Left lung (tissue), 10 donors: Measurements from ENCODE around the gene AZGP1. TPM values are rescaled to one million over a fixed set of nuclear protein-coding genes. Genes with fewer than 3 reads are reported as not detected.
A peak's percentile ranks its signal among the peaks of the same experiment; 100 is the strongest.

Experiments used
- ATAC-seq: fragments of 200-7000 bp; cut with Tn5 transposase; one replicate; pipeline ENCODE4 v1.9.1; 2020; ENCODE audit warnings: moderate library complexity
- DNase-seq, 4 donors: peaks; one replicate each; pipeline ENCODE4 v3.0.0-alpha.2; 2013 to 2020
- H3K27ac ChIP-seq, 2 donors: fragments of 200-600 bp; sonication (generic) in 1 of 2; one replicate each; pipeline versions ENCODE4 v1.5.0 to v1.8.0; 2020 to 2021
- H3K27me3 ChIP-seq, 2 donors: fragments of 200-600 bp; sonication (generic) in 1 of 2; one replicate each; pipeline versions ENCODE4 v1.5.0 to v1.8.0; 2020 to 2021
- H3K36me3 ChIP-seq, 2 donors: fragments of 200-600 bp; sonication (generic) in 1 of 2; one replicate each; pipeline versions ENCODE4 v1.5.0 to v1.8.0; 2020 to 2021
- H3K4me1 ChIP-seq, 2 donors: fragments of 200-600 bp; one replicate each; pipeline ENCODE4 v1.8.0; 2021
- H3K4me3 ChIP-seq, 2 donors: fragments of 200-600 bp; sonication (generic) in 1 of 2; one replicate each; pipeline versions ENCODE4 v1.5.0 to v1.8.0; 2020 to 2021; ENCODE audit warnings: mild to moderate bottlenecking in 1 of 2
- H3K9me3 ChIP-seq, 2 donors: fragments of 200-600 bp; sonication (generic) in 1 of 2; one replicate each; pipeline versions ENCODE4 v1.5.0 to v1.8.0; 2020 to 2021
- CTCF ChIP-seq, 2 donors: fragments of 200-600 bp; sonication (generic) in 1 of 2; IDR thresholded peaks; one replicate each; pipeline versions ENCODE4 v1.5.0 to v1.8.0; 2021; ENCODE audit warnings: antibody characterized with exemption in 2 of 2
- intact Hi-C, 2 donors: fragments of 100-400 bp; cut with DNase I; formaldehyde crosslinking; loops; one replicate each; pipeline versions ENCODE4 v1.11.2 to v1.14.2; 2022
- polyA plus RNA-seq, 6 donors: library from polyadenylated mRNA; unstranded; fragments of 120-200 nt; gene quantifications; one replicate each; pipeline ENCODE4 v1.2.1, GENCODE V29; 2013; ENCODE audit not compliant: insufficient read length in 6 of 6
- total RNA-seq, 2 donors: library from RNA; stranded (reverse); fragmentation: NEBNext Ultra II Directional; extraction: Animal tissue kit (Norgen Biotek cat#: 25700); gene quantifications; one replicate each; pipeline ENCODE4 v1.2.1, GENCODE V29; 2021
- donor health status: DM: no; HTN: yes; CAD: no.
- donor health status: DM: no; HTN: no; CAD: no.

The AZGP1 gene
- total and polyA plus RNA-seq, 8 donors, result 0.29 to 110 (median 1.2) TPM

GRCh38 chr7:100021297-100021696 is 45.5 kb upstream of the AZGP1 start:
- H3K4me1 ChIP-seq, result peaks cover 10 to 59% of the 10 kb centered on the region in 2 donors
- no peak overlapping the region for H3K4me3 ChIP-seq
- DNase-seq, result no peak
- H3K9me3 ChIP-seq, result no peaks in the 10 kb centered on the region
- ATAC-seq, result no peak
- intact Hi-C loops, result no loop called here
- no peak overlapping the region for H3K27ac ChIP-seq
- H3K36me3 ChIP-seq, result peaks cover 4 to 41% of the 10 kb centered on the region in 2 donors
- no peaks in the 10 kb centered on the region for H3K27me3 ChIP-seq
- TF ChIP-seq CTCF (IDR thresholded peaks at IDR 0.05), result no peak

DNA sequence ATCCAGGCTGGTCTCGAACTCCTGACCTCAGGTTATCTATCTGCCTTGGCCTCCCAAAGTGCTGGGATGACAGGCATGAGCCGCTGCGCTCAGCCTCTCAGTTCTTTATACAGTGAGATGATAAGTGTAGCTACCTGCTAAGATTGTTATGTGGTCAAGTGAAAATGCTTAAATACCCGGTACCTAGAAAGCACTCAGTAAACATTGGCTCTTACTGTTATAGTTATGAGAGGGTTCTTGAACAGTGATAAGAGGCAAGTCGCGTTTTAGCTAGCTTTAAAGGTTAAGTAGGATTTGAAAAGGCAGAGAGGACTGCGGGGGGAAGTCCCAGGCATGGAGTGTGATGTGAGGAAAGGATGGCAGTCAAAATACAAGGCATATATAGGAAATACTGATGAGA is 44.1 kb upstream of the AZGP1 start:
- peaks cover 4 to 28% of the 10 kb centered on the region in 2 donors for H3K36me3 ChIP-seq
- ATAC-seq (peak; percentile 71), DNase-seq (peak in 1 of 4 donors; percentile 68)
- no peak for TF ChIP-seq CTCF (IDR thresholded peaks at IDR 0.05)
- no peak overlapping the region for H3K4me3 ChIP-seq
- no peak overlapping the region for H3K27ac ChIP-seq
- no peaks in the 10 kb centered on the region for H3K9me3 ChIP-seq
- H3K27me3 ChIP-seq, result no peaks in the 10 kb centered on the region
- intact Hi-C loops, result no loop called here
- H3K4me1 ChIP-seq, result peaks cover 10 to 67% of the 10 kb centered on the region in 2 donors

DNA sequence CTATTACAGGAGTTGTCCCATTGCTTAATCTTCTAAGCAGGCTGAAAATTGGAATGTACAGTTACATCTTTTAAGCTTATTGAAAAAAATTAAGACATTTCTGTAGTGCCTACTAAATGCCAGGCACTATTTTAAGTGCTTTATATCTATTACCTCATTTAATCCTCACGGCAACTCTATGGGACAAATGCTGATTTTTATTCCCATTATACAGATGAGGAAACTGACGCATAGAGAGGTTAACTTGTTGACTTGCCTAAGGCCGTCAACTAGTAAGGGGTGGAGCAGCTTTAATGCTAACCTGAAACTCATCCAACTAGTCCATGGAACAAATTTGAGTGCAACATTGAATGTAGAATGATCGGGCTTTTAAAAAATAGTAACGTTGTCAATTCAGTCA is 42.0 kb upstream of the AZGP1 start:
- Histone ChIP-seq H3K4me3 (no peak overlapping the region), H3K9me3 (no peaks in the 10 kb centered on the region), H3K27ac (no peak overlapping the region), H3K4me1 (peaks cover 8 to 72% of the 10 kb centered on the region in 2 donors), H3K36me3 (peaks cover 0 to 7% of the 10 kb centered on the region in 2 donors), H3K27me3 (no peaks in the 10 kb centered on the region)
- ATAC-seq (no peak), DNase-seq (no peak)
- TF ChIP-seq CTCF (IDR thresholded peaks at IDR 0.05), result no peak
- intact Hi-C loops, result no loop called here

DNA sequence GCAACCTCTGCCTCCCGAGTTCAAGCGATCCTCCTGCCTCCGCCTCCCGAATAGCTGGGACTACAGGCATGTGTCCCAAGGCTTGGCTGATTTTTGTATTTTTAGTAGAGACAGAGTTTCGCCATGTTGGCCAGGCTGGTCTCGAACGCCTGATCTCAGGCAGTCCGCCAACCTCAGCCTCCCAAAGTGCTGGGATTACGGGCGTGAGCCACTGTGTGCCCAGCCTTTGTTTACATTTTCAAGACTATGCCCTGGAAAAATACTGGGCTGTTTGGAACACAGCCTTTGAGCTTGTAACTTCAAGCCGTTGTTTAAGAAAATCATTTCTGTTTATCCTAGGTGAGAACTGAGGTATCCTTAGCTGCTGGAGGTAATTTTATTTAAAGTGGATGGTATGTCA is 41.5 kb upstream of the AZGP1 start:
- TF ChIP-seq CTCF (IDR thresholded peaks at IDR 0.05), result no peak
- intact Hi-C loops, result no loop called here
- Histone ChIP-seq H3K36me3 (peaks cover 0 to 6% of the 10 kb centered on the region in 2 donors), H3K4me1 (peaks cover 8 to 76% of the 10 kb centered on the region in 2 donors), H3K9me3 (no peaks in the 10 kb centered on the region), H3K27me3 (no peaks in the 10 kb centered on the region), H3K4me3 (peak overlapping the region in 1 of 2 donors; percentile 94), H3K27ac (no peak overlapping the region)
- DNase-seq (no peak), ATAC-seq (no peak)

- Histone ChIP-seq H3K27ac (peak overlapping the region; percentile 95 to 98), H3K4me3 (peak overlapping the region; percentile 94 to 100), H3K36me3 (no peaks in the 10 kb centered on the region), H3K4me1 (peaks cover 8 to 67% of the 10 kb centered on the region in 2 donors), H3K27me3 (no peaks in the 10 kb centered on the region), H3K9me3 (no peaks in the 10 kb centered on the region)
- no peak for TF ChIP-seq CTCF (IDR thresholded peaks at IDR 0.05)
- intact Hi-C loops, result no loop called here
- no peak for ATAC-seq
- DNase-seq, result peak in 1 of 4 donors; percentile 23
Observed at GRCh38 chr7:100016215-100016901, 40.5 kb upstream of the AZGP1 start.
